Stomach (tissue), 4 donors: ENCODE measurements around the gene LRRC7.

Experiments
- CTCF ChIP-seq, 7 experiments: fragments of 450-650 bp in 4 of 7; fragments of 200-600 bp in 3 of 7; sonication (generic) in 3 of 7; IDR thresholded peaks; one replicate each; pipeline ENCODE4 v1.5.1; 2016 to 2019; ENCODE audit warnings: antibody characterized with exemption in 7 of 7, control low read depth in 2 of 7, mild to moderate bottlenecking in 1 of 7
- EP300 ChIP-seq: sonication (generic); formaldehyde crosslinking; IDR thresholded peaks from one replicate; pipeline ENCODE4 v1.6.1; 2017; ENCODE audit warnings: antibody characterized with exemption
- POLR2A ChIP-seq, 4 donors: fragments of 450-650 bp; IDR thresholded peaks; one replicate each; pipeline ENCODE4 v1.6.1; 2016; ENCODE audit warnings: antibody characterized with exemption in 4 of 4, control low read depth in 2 of 4, mild to moderate bottlenecking in 1 of 4, moderate library complexity in 1 of 4
- POLR2AphosphoS5 ChIP-seq, 3 donors: sonication (generic); formaldehyde crosslinking; IDR thresholded peaks; one replicate each; pipeline ENCODE4 v1.6.1; 2016; ENCODE audit warnings: antibody characterized with exemption in 3 of 3

DNA sequence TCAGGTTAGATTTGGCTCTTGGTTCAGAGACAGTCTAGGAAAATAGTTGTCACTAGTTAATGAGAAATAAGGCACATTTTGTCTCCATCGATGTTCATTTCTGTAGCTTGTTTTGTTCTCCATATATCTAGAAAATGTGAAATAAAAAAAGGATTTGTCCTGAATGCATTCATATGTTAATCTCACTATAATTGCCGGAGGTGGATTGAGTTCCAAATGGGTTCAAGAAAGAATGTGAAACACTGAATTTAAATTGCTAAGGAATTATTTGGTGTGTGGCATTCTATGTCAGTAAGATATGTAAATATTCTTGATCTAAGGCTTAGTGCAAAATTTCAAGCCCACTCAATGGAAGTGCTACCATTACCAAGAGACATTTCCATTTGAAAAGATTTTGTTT is 176.7 kb downstream of the LRRC7 start:
- TF ChIP-seq CTCF (IDR thresholded peaks at IDR 0.05) (no peak), POLR2AphosphoS5 (IDR thresholded peaks at IDR 0.05) (no peak), POLR2A (IDR thresholded peaks at IDR 0.05) (no peak), EP300 (no peak)
